HEK293T (cell line): ENCODE measurements around the gene GPA33.

Source experiments
- CTCF ChIA-PET: fragments of 350-600 bp; formaldehyde crosslinking; extraction: SDS; loops from one replicate; lab custom pipeline; 2021; ENCODE audit warnings: antibody characterized with exemption, inconsistent platforms; lab: Yijun Ruan, JAX
- POLR2A ChIA-PET: fragments of 350-600 bp; formaldehyde crosslinking; extraction: SDS; loops from one replicate; lab custom pipeline; 2020; ENCODE audit warnings: antibody characterized with exemption, inconsistent platforms; lab: Yijun Ruan, JAX
- DNase-seq: peaks from one replicate; pipeline ENCODE4 v3.0.0; 2012; ENCODE audit warnings: mixed read lengths; ENCODE audit errors: extremely low spot score
- ARNT ChIP-seq: fragments of 450-650 bp; IDR thresholded peaks from 2 replicates; pipeline ENCODE4 v1.6.1; 2017; ENCODE audit warnings: mild to moderate bottlenecking
- BHLHE40 ChIP-seq: fragments of 450-650 bp; IDR thresholded peaks from 2 replicates; pipeline ENCODE4 v1.6.1; 2016; ENCODE audit warnings: mild to moderate bottlenecking, moderate library complexity, borderline replicate concordance
- CTBP1 ChIP-seq: fragments of 450-650 bp; IDR thresholded peaks from 2 replicates; pipeline ENCODE4 v1.6.1; 2016; ENCODE audit warnings: borderline replicate concordance
- ELF4 ChIP-seq: fragments of 450-650 bp; IDR thresholded peaks from 2 replicates; pipeline ENCODE4 v1.6.1; 2017; ENCODE audit warnings: antibody characterized with exemption
- FOXA1 ChIP-seq: fragments of 450-650 bp; IDR thresholded peaks from 2 replicates; pipeline ENCODE4 v1.6.1; 2016; ENCODE audit warnings: mild to moderate bottlenecking
- FOXK2 ChIP-seq: fragments of 450-650 bp; IDR thresholded peaks from 2 replicates; pipeline ENCODE4 v1.6.1; 2016; ENCODE audit warnings: mild to moderate bottlenecking
- FOXM1 ChIP-seq: fragments of 450-650 bp; IDR thresholded peaks from 2 replicates; pipeline ENCODE4 v1.6.1; 2017; ENCODE audit warnings: mild to moderate bottlenecking, borderline replicate concordance
- HDGF ChIP-seq: fragments of 450-650 bp; IDR thresholded peaks from 2 replicates; pipeline ENCODE4 v1.6.1; 2017; ENCODE audit warnings: antibody characterized with exemption, borderline replicate concordance
- L3MBTL2 ChIP-seq: fragments of 450-650 bp; conservative IDR thresholded peaks from 2 replicates; pipeline ENCODE4 v1.6.1; 2016; ENCODE audit warnings: mild to moderate bottlenecking
- LEF1 ChIP-seq: fragments of 450-650 bp; IDR thresholded peaks from 2 replicates; pipeline ENCODE4 v1.6.1; 2017; ENCODE audit warnings: mild to moderate bottlenecking, borderline replicate concordance
- NFRKB ChIP-seq: fragments of 450-650 bp; IDR thresholded peaks from 2 replicates; pipeline ENCODE4 v1.6.1; 2016; ENCODE audit warnings: mild to moderate bottlenecking, moderate library complexity
- PKNOX1 ChIP-seq: fragments of 450-650 bp; IDR thresholded peaks from 2 replicates; pipeline ENCODE4 v1.6.1; 2016
- SP1 ChIP-seq: fragments of 450-650 bp; IDR thresholded peaks from 2 replicates; pipeline ENCODE4 v1.6.1; 2017
- SUZ12 ChIP-seq: fragments of 450-650 bp; IDR thresholded peaks from 2 replicates; pipeline ENCODE4 v1.6.1; 2016; ENCODE audit warnings: mild to moderate bottlenecking
- TARDBP ChIP-seq: fragments of 450-650 bp; IDR thresholded peaks from 2 replicates; pipeline ENCODE4 v1.6.1; 2016
- ZNF384 ChIP-seq: fragments of 450-650 bp; IDR thresholded peaks from 2 replicates; pipeline ENCODE4 v1.6.1; 2016

GPA33 gene

GRCh38 chr1:167083871-167084270 lies 6.3 kb downstream of the GPA33 start:
- POLR2A ChIA-PET, result no interaction called here
- TF ChIP-seq ARNT (no peak), L3MBTL2 (no peak), PKNOX1 (no peak), LEF1 (no peak), BHLHE40 (no peak), ELF4 (no peak), SP1 (no peak), NFRKB (no peak), FOXA1 (no peak), HDGF (no peak), CTBP1 (no peak), SUZ12 (no peak), FOXK2 (no peak), ZNF384 (no peak)
- CTCF ChIA-PET, result interaction anchor here (1.2 kb wide), 1 partner anchor 17 kb away, joined by 4 read pairs; no protein-coding TSS in a partner anchor
- DNase-seq, result no peak

GRCh38 chr1:167083066-167083665 lies 7.0 kb downstream of the GPA33 start:
- no peak for DNase-seq
- no peak for TF ChIP-seq ARNT
- TF ChIP-seq ZNF384, result no peak
- no peak for TF ChIP-seq SUZ12
- no peak for TF ChIP-seq FOXM1
- TF ChIP-seq SP1, result no peak
- no peak for TF ChIP-seq BHLHE40
- no peak for TF ChIP-seq FOXK2
- no peak for TF ChIP-seq ELF4
- POLR2A ChIA-PET, result no interaction called here
- CTCF ChIA-PET, result interaction anchor here (1.2 kb wide), 1 partner anchor 16 kb away, joined by 4 read pairs; no protein-coding TSS in a partner anchor

- POLR2A ChIA-PET, result no interaction called here
- no peak for TF ChIP-seq SUZ12
- no peak for TF ChIP-seq CTBP1
- TF ChIP-seq BHLHE40, result no peak
- no peak for TF ChIP-seq FOXM1
- TF ChIP-seq PKNOX1, result no peak
- no peak for TF ChIP-seq ARNT
- no peak for TF ChIP-seq FOXK2
- no peak for TF ChIP-seq TARDBP
- no peak for TF ChIP-seq HDGF
- CTCF ChIA-PET, result no interaction called here
- DNase-seq, result no peak
Observed at GRCh38 chr1:167082511-167083027, 7.6 kb downstream of the GPA33 start.

DNA sequence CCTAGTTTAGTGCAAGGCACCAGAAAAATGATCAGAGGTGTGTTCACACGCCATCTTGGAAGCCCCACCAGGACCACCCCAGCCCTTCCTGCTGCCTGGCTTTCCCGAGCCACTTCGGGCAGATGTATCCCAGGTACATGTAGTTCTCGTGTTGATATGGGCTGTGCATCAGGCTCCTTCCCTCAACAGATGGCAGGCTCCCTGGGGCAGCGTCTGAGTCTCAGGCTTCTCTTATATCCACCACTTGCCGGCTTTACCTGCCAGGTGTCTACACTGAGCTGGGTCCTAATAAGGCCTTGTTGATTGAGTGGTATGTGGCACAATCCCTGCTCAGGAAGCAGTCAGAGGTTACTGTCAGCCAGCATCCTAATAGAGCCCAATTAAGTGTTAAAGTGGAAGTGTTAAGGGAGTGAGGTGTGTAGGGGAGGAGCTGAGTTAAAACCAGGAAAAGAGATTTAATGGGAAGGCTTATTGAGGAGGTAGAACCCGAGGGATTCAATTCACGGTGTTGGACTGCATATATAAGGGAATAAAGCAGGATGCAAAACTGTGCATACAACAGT lies 8.5 kb downstream of the GPA33 start:
- POLR2A ChIA-PET, result no interaction called here
- TF ChIP-seq ARNT (no peak), NFRKB (no peak), CTBP1 (no peak), PKNOX1 (no peak), FOXM1 (no peak), FOXK2 (no peak), FOXA1 (no peak), L3MBTL2 (no peak), ZNF384 (no peak), SP1 (no peak), BHLHE40 (no peak), ELF4 (no peak), SUZ12 (no peak), LEF1 (no peak)
- CTCF ChIA-PET, result no interaction called here
- no peak for DNase-seq

DNA sequence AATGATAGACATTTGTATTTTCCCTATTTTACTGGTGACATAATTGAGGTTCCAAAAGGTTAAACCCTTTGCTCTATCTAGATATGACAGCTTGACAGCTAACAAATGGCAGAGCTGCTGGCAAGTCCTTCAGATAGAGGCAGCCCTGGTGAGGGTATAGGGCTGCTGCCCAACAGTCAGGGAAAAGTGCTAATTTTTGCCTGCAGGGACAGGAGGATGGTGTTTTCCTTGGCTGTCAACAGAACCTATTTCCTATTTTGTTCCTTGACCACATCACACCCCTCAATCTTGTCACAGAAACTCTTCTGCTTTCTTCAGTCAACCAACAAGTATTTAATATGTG lies 12.3 kb downstream of the GPA33 start:
- DNase-seq, result no peak
- CTCF ChIA-PET, result no interaction called here

GRCh38 chr1:167077128-167077867 lies 12.9 kb downstream of the GPA33 start:
- ChIA-PET CTCF (interaction anchor here (0.6 to 1.2 kb wide), 2 partner anchors 12 to 47 kb away, joined by 3 read pairs; no protein-coding TSS in a partner anchor), POLR2A (no interaction called here)
- no peak for TF ChIP-seq ARNT
- TF ChIP-seq TARDBP, result no peak
- no peak for DNase-seq

More for the DNA sequence above, 12.3 kb downstream of the GPA33 start:
- POLR2A ChIA-PET, result no interaction called here
- TF ChIP-seq ELF4, result no peak
- TF ChIP-seq L3MBTL2, result no peak
- no peak for TF ChIP-seq LEF1
- TF ChIP-seq CTBP1, result no peak
- TF ChIP-seq SP1, result no peak
- TF ChIP-seq FOXM1, result no peak
